ENCODE results near the gene SLC37A1. TPM values are rescaled to one million over a fixed set of nuclear protein-coding genes. Genes with fewer than 3 reads are reported as not detected.

The SLC37A1 gene
- total RNA-seq, 1 donor from 2014 or later, result 29.3 TPM

GRCh38 chr21:42500736-42501135 lies 12.9 kb upstream of the SLC37A1 start:
- no peak overlapping the region for H3K4me3 ChIP-seq (ENCODE audit: low read depth, low read length)
- no peaks in the 10 kb centered on the region for H3K36me3 ChIP-seq (ENCODE audit: control insufficient read depth, insufficient read depth, low read length)
- no peak for TF ChIP-seq CTCF (IDR thresholded peaks at IDR 0.05; ENCODE audit: insufficient read depth, low read length, poor library complexity, severe bottlenecking)
- DNase-seq (ENCODE audit: low read depth), result no peak
- H3K27me3 ChIP-seq (ENCODE audit: control insufficient read depth, insufficient read depth, low read length), result no peaks in the 10 kb centered on the region

DNA sequence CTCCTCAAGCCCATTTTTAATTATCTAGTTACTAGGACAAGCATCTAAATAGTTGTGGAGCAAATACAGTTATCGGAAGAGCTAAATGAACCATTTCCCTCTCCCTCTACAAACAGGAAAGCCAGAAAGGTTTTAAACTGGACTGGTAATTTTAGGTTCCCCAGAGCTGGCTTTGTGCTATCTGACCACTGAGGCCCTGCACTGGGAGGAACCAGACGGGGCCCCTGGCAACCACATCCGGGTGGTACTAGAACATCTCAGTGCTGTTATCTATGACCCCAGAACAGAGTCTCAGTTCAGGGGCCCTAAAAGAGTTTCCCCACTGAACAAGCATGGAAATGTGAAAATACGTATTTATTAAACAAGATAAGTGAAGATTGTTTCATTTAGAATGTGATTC lies 9.9 kb upstream of the SLC37A1 start:
- H3K27me3 ChIP-seq (ENCODE audit: control insufficient read depth, insufficient read depth, low read length), result no peaks in the 10 kb centered on the region
- no peaks in the 10 kb centered on the region for H3K36me3 ChIP-seq (ENCODE audit: control insufficient read depth, insufficient read depth, low read length)
- H3K4me3 ChIP-seq (ENCODE audit: low read depth, low read length), result no peak overlapping the region
- no peak for TF ChIP-seq CTCF (IDR thresholded peaks at IDR 0.05; ENCODE audit: insufficient read depth, low read length, poor library complexity, severe bottlenecking)
- no peak for DNase-seq (ENCODE audit: low read depth)

GRCh38 chr21:42505090-42505726 lies 8.4 kb upstream of the SLC37A1 start:
- Histone ChIP-seq H3K36me3 (ENCODE audit: control insufficient read depth, insufficient read depth, low read length) (no peaks in the 10 kb centered on the region), H3K27me3 (ENCODE audit: control insufficient read depth, insufficient read depth, low read length) (no peaks in the 10 kb centered on the region), H3K4me3 (ENCODE audit: low read depth, low read length) (no peak overlapping the region)
- DNase-seq (ENCODE audit: low read depth), result no peak
- TF ChIP-seq CTCF (IDR thresholded peaks at IDR 0.05; ENCODE audit: insufficient read depth, low read length, poor library complexity, severe bottlenecking), result no peak

- Histone ChIP-seq H3K4me3 (ENCODE audit: low read depth, low read length) (no peak overlapping the region), H3K36me3 (ENCODE audit: control insufficient read depth, insufficient read depth, low read length) (no peaks in the 10 kb centered on the region), H3K27me3 (ENCODE audit: control insufficient read depth, insufficient read depth, low read length) (no peaks in the 10 kb centered on the region)
- TF ChIP-seq CTCF (IDR thresholded peaks at IDR 0.05; ENCODE audit: insufficient read depth, low read length, poor library complexity, severe bottlenecking), result no peak
- DNase-seq (ENCODE audit: low read depth), result no peak
Observed at GRCh38 chr21:42507418-42507817, 6.2 kb upstream of the SLC37A1 start.

DNA sequence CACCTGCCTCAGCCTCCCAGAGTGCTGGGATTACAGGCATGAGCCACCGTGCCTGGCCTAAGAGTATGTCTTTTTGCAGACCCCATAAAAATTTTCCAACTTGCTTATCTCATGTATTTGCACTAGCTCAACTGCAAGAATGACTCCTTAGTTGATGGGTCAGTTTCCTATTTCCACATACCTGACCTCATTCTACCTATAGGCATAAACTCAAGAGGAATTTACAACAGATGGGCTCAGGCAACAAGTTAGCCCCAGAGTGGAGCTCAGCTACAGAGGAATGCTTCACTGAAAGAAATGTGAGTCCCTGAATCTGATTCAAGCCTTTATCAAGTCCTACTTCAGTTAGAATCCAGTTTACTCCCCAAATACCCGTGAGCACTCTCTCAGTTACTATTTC lies 5.3 kb upstream of the SLC37A1 start:
- no peak for TF ChIP-seq CTCF (IDR thresholded peaks at IDR 0.05; ENCODE audit: insufficient read depth, low read length, poor library complexity, severe bottlenecking)
- H3K36me3 ChIP-seq (ENCODE audit: control insufficient read depth, insufficient read depth, low read length), result no peaks in the 10 kb centered on the region
- no peak for DNase-seq (ENCODE audit: low read depth)

DNA sequence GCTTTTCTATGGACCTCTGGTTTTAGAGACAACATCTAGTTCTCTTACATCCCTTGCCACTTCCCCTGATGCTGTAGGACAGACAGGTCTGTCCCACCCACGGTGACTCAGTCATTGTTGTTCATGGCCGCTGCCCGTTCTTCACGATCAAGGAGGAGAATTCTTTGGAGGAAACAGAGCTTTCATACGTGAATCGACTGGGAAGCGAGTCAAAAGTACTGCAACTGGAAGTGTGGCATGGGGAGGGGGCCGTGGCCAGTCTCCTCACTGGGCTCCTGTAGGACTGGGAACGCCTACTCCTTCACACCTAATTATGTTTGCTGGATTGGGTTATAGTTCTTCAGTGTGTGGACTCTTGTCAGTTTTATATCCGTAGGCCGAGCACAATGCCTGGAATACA lies 4.4 kb upstream of the SLC37A1 start:
- H3K36me3 ChIP-seq (ENCODE audit: control insufficient read depth, insufficient read depth, low read length), result no peaks in the 10 kb centered on the region
- no peak for TF ChIP-seq CTCF (IDR thresholded peaks at IDR 0.05; ENCODE audit: insufficient read depth, low read length, poor library complexity, severe bottlenecking)
- H3K4me3 ChIP-seq (ENCODE audit: low read depth, low read length), result no peak overlapping the region
- DNase-seq (ENCODE audit: low read depth), result no peak
- H3K27me3 ChIP-seq (ENCODE audit: control insufficient read depth, insufficient read depth, low read length), result no peaks in the 10 kb centered on the region

More for the DNA sequence above, 5.3 kb upstream of the SLC37A1 start:
- no peaks in the 10 kb centered on the region for H3K27me3 ChIP-seq (ENCODE audit: control insufficient read depth, insufficient read depth, low read length)
- no peak overlapping the region for H3K4me3 ChIP-seq (ENCODE audit: low read depth, low read length)

Data from kidney epithelial cell (primary cell).